ENCODE data around the gene FRMD8. TPM values are rescaled to one million over a fixed set of nuclear protein-coding genes. Genes with fewer than 3 reads are reported as not detected.

The FRMD8 gene
- total RNA-seq, 1 experiment from 2014 or later: 22.7 TPM

- Histone ChIP-seq H3K14ac (ENCODE audit: insufficient read depth, low read length) (no peak overlapping the region), H3K79me1 (ENCODE audit: insufficient read depth, low read depth, low read length, poor library complexity, severe bottlenecking) (no peaks in the 10 kb centered on the region), H4K8ac (replicated peaks; ENCODE audit: insufficient read length, low read depth, low read length) (no peak overlapping the region), H3K4me2 (ENCODE audit: insufficient read depth, insufficient read length, low read length) (no peak overlapping the region), H2BK5ac (ENCODE audit: insufficient read length, low read length) (no peak overlapping the region), H3K4me1 (ENCODE audit: insufficient read depth, low read length) (no peaks in the 10 kb centered on the region), H3K27me3 (ENCODE audit: insufficient read depth, low read length) (peaks cover 41% of the 10 kb centered on the region), H3K79me2 (ENCODE audit: insufficient read depth, low read length) (no peaks in the 10 kb centered on the region), H3K9ac (ENCODE audit: extremely low read depth, insufficient read length, low read length) (no peak overlapping the region), H4K20me1 (ENCODE audit: control insufficient read depth, insufficient read depth, insufficient read length) (no peaks in the 10 kb centered on the region), H2BK15ac (ENCODE audit: low read depth, low read length) (no peak overlapping the region), H2BK20ac (ENCODE audit: low read depth, low read length, poor library complexity, severe bottlenecking) (no peak overlapping the region), H3K23ac (ENCODE audit: insufficient read length, low read depth, low read length) (no peak overlapping the region), H2BK120ac (ENCODE audit: low read depth, low read length, poor library complexity, severe bottlenecking) (no peak overlapping the region), H4K5ac (ENCODE audit: insufficient read length, low read depth, low read length) (no peak overlapping the region), H3K23me2 (ENCODE audit: insufficient read length, low read depth, low read length, poor library complexity, severe bottlenecking) (peaks cover 4% of the 10 kb centered on the region), H3K27ac (ENCODE audit: insufficient read length, low read depth, low read length) (no peak overlapping the region), H3T11ph (ENCODE audit: low read length) (no peak overlapping the region), H3K9me3 (ENCODE audit: control insufficient read depth, low read depth, low read length) (no peaks in the 10 kb centered on the region), H3K18ac (ENCODE audit: insufficient read length, low read depth, low read length) (no peak overlapping the region), H2AK5ac (ENCODE audit: insufficient read length, low read length) (no peak overlapping the region), H2BK12ac (ENCODE audit: insufficient read length, low read depth, low read length) (no peak overlapping the region), H3K56ac (ENCODE audit: insufficient read length, low read depth, low read length) (no peak overlapping the region), H3K4ac (ENCODE audit: low read depth, low read length) (no peak overlapping the region), H2AFZ (ENCODE audit: low read length) (no peak overlapping the region), H4K91ac (ENCODE audit: insufficient read length, low read depth, low read length) (no peak overlapping the region)
- WGBS (ENCODE audit: extremely low coverage, insufficient read length, low lambda C conversion rate): no CpG with 5 or more reads among the region's 3 CpGs
- H3K27ac Mint-ChIP-seq: no peak overlapping the region
- no peak for TF ChIP-seq CTCF (conservative IDR thresholded peaks at IDR 0.05)
- no peak overlapping the region for H3K4me3 Mint-ChIP-seq
- H3K9me3 Mint-ChIP-seq: peaks cover 11 to 27% of the 10 kb centered on the region in 2 experiments
- DNase-seq: no peak
- peaks cover 97% of the 10 kb centered on the region for H3K27me3 Mint-ChIP-seq (ENCODE audit: low read depth)
- H3K4me1 Mint-ChIP-seq: peaks cover 19 to 26% of the 10 kb centered on the region in 2 experiments
- H3K36me3 Mint-ChIP-seq (ENCODE audit: insufficient read depth in 1 of 3, low read depth in 3 of 3): peaks cover 0 to 2% (median 0%) of the 10 kb centered on the region in 3 experiments; a peak in 1 of 7 replicates
Measured at GRCh38 chr11:65456418-65456817, 70.0 kb downstream of the FRMD8 start.

All from H9 (cell line).